ENCODE data around the gene MYO5B.

MYO5B gene

GRCh38 chr18:49948975-49949374, 246.0 kb downstream of the MYO5B start:
- no peak for TF ChIP-seq EZH2phosphoT487 (conservative IDR thresholded peaks at IDR 0.05; ENCODE audit: low read length)
- H3K4me3 ChIP-seq (ENCODE audit: insufficient read depth, low read length, poor library complexity, severe bottlenecking), result no peak overlapping the region
- H3K79me2 ChIP-seq (ENCODE audit: insufficient read depth, low read length), result no peaks in the 10 kb centered on the region
- no peaks in the 10 kb centered on the region for H3K36me3 ChIP-seq (ENCODE audit: low read length)
- no peak overlapping the region for H3K9ac ChIP-seq (ENCODE audit: low read length)
- no peak overlapping the region for H3K4me2 ChIP-seq (ENCODE audit: low read depth, low read length, poor library complexity, severe bottlenecking)
- no peak overlapping the region for H2AFZ ChIP-seq (ENCODE audit: low read depth, low read length, severe bottlenecking)
- H3K27me3 ChIP-seq (ENCODE audit: low read length), result no peaks in the 10 kb centered on the region
- no peaks in the 10 kb centered on the region for H4K20me1 ChIP-seq (ENCODE audit: low read depth, low read length)
- no peaks in the 10 kb centered on the region for H3K9me2 ChIP-seq (replicated peaks; ENCODE audit: insufficient read depth, low read length)
- H3F3A ChIP-seq (ENCODE audit: insufficient read depth), result no peaks in the 10 kb centered on the region
- no peaks in the 10 kb centered on the region for H3K9me3 ChIP-seq (ENCODE audit: insufficient read depth, low read length)
- no peak overlapping the region for H3K27ac ChIP-seq (ENCODE audit: low read depth, low read length)

- TF ChIP-seq EZH2phosphoT487 (conservative IDR thresholded peaks at IDR 0.05; ENCODE audit: low read length) (no peak), CTCF (IDR thresholded peaks at IDR 0.05; ENCODE audit: insufficient read depth, low read length, poor library complexity, severe bottlenecking) (no peak)
- H3K79me2 ChIP-seq (ENCODE audit: insufficient read depth, low read length), result no peaks in the 10 kb centered on the region
- H4K20me1 ChIP-seq (ENCODE audit: low read depth, low read length), result no peaks in the 10 kb centered on the region
- H3K4me2 ChIP-seq (ENCODE audit: low read depth, low read length, poor library complexity, severe bottlenecking), result no peak overlapping the region
- H3K36me3 ChIP-seq (ENCODE audit: low read length), result no peaks in the 10 kb centered on the region
- no peaks in the 10 kb centered on the region for H3K9me3 ChIP-seq (ENCODE audit: insufficient read depth, low read length)
- no peak overlapping the region for H3K27ac ChIP-seq (ENCODE audit: low read depth, low read length)
- H3K9ac ChIP-seq (ENCODE audit: low read length), result no peak overlapping the region
- H3K9me2 ChIP-seq (replicated peaks; ENCODE audit: insufficient read depth, low read length), result no peaks in the 10 kb centered on the region
- no peaks in the 10 kb centered on the region for H3F3A ChIP-seq (ENCODE audit: insufficient read depth)
- no peaks in the 10 kb centered on the region for H3K27me3 ChIP-seq (ENCODE audit: low read length)
- no peak overlapping the region for H3K4me3 ChIP-seq (ENCODE audit: insufficient read depth, low read length, poor library complexity, severe bottlenecking)
- no peak overlapping the region for H2AFZ ChIP-seq (ENCODE audit: low read depth, low read length, severe bottlenecking)
Measured at GRCh38 chr18:49944663-49945062, 250.3 kb downstream of the MYO5B start.

GRCh38 chr18:49936821-49937220, 258.1 kb downstream of the MYO5B start:
- H4K20me1 ChIP-seq (ENCODE audit: low read depth, low read length), result no peaks in the 10 kb centered on the region
- H3K27me3 ChIP-seq (ENCODE audit: low read length), result no peaks in the 10 kb centered on the region
- no peak overlapping the region for H3K4me3 ChIP-seq (ENCODE audit: insufficient read depth, low read length, poor library complexity, severe bottlenecking)
- H3K36me3 ChIP-seq (ENCODE audit: low read length), result no peaks in the 10 kb centered on the region
- no peak for TF ChIP-seq EZH2phosphoT487 (conservative IDR thresholded peaks at IDR 0.05; ENCODE audit: low read length)
- no peak for TF ChIP-seq CTCF (IDR thresholded peaks at IDR 0.05; ENCODE audit: insufficient read depth, low read length, poor library complexity, severe bottlenecking)
- no peak overlapping the region for H3K27ac ChIP-seq (ENCODE audit: low read depth, low read length)
- no peak overlapping the region for H3K4me2 ChIP-seq (ENCODE audit: low read depth, low read length, poor library complexity, severe bottlenecking)
- no peaks in the 10 kb centered on the region for H3K79me2 ChIP-seq (ENCODE audit: insufficient read depth, low read length)
- H2AFZ ChIP-seq (ENCODE audit: low read depth, low read length, severe bottlenecking), result no peak overlapping the region
- no peaks in the 10 kb centered on the region for H3F3A ChIP-seq (ENCODE audit: insufficient read depth)
- H3K9me2 ChIP-seq (replicated peaks; ENCODE audit: insufficient read depth, low read length), result no peaks in the 10 kb centered on the region
- H3K9me3 ChIP-seq (ENCODE audit: insufficient read depth, low read length), result no peaks in the 10 kb centered on the region
- no peak overlapping the region for H3K9ac ChIP-seq (ENCODE audit: low read length)

- no peaks in the 10 kb centered on the region for H3K9me2 ChIP-seq (replicated peaks; ENCODE audit: insufficient read depth, low read length)
- no peaks in the 10 kb centered on the region for H3K36me3 ChIP-seq (ENCODE audit: low read length)
- H3K4me2 ChIP-seq (ENCODE audit: low read depth, low read length, poor library complexity, severe bottlenecking), result no peak overlapping the region
- H3K9ac ChIP-seq (ENCODE audit: low read length), result no peak overlapping the region
- H3K79me2 ChIP-seq (ENCODE audit: insufficient read depth, low read length), result no peaks in the 10 kb centered on the region
- no peak overlapping the region for H3K27ac ChIP-seq (ENCODE audit: low read depth, low read length)
- no peaks in the 10 kb centered on the region for H4K20me1 ChIP-seq (ENCODE audit: low read depth, low read length)
- H3F3A ChIP-seq (ENCODE audit: insufficient read depth), result no peaks in the 10 kb centered on the region
- H2AFZ ChIP-seq (ENCODE audit: low read depth, low read length, severe bottlenecking), result no peak overlapping the region
- no peaks in the 10 kb centered on the region for H3K9me3 ChIP-seq (ENCODE audit: insufficient read depth, low read length)
- H3K4me3 ChIP-seq (ENCODE audit: insufficient read depth, low read length, poor library complexity, severe bottlenecking), result no peak overlapping the region
- TF ChIP-seq CTCF (IDR thresholded peaks at IDR 0.05; ENCODE audit: insufficient read depth, low read length, poor library complexity, severe bottlenecking) (no peak), EZH2phosphoT487 (conservative IDR thresholded peaks at IDR 0.05; ENCODE audit: low read length) (no peak)
- no peaks in the 10 kb centered on the region for H3K27me3 ChIP-seq (ENCODE audit: low read length)
Measured at GRCh38 chr18:49935215-49935614, 259.7 kb downstream of the MYO5B start.
